ENCODE data around the gene HOXA3. TPM values are rescaled to one million over a fixed set of nuclear protein-coding genes. Genes with fewer than 3 reads are reported as not detected.

The HOXA3 gene
- total and polyA plus RNA-seq, 9 of the 15 experiments (the other 6 are each of a cell fraction or from before 2014, with no cell fraction given) = 0.04 to 0.13 TPM; not detected in 7

DNA sequence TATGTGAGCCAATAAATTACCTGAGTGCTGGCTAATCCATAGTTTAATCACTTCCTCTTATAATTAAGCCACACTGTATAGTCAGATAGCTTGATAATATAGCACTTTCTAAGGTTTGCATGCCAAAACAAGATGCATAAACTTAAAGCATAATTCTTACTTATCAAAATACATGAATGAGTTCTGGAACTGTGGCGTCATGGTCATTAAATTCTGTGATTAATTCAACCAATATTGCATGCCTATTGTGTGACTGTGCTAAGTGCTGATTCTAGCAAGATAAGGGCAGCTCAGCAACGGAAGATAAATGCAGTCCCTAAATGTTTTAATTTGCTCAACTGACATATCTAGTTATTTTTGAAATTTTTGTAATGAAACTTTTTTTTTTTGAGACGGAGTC, 86.2 kb downstream of the HOXA3 start:
- Histone ChIP-seq H3K9me3 (replicated peaks; ENCODE audit: control insufficient read depth, insufficient read depth, low read depth, low read length) (no peaks in the 10 kb centered on the region), H3K4me2 (ENCODE audit: insufficient read depth, low read length) (no peak overlapping the region), H3K79me2 (ENCODE audit: control insufficient read depth, insufficient read depth, low read length) (no peaks in the 10 kb centered on the region), H3K9me1 (ENCODE audit: control insufficient read depth, insufficient read depth, low read length) (no peaks in the 10 kb centered on the region), H3K27ac (ENCODE audit: extremely low read depth, low read depth, low read length) (no peak overlapping the region), H3K4me3 (no peak overlapping the region), H3K4me1 (replicated peaks in 1 of 2; ENCODE audit: control insufficient read depth in 2 of 2, insufficient read depth in 2 of 2, low read length in 2 of 2) (no peaks in the 10 kb centered on the region), H3K27me3 (ENCODE audit: control insufficient read depth in 2 of 2, insufficient read depth in 2 of 2, low read length in 2 of 2) (no peaks in the 10 kb centered on the region; a peak in 3 of 5 replicates), H4K20me1 (replicated peaks; ENCODE audit: control insufficient read depth, insufficient read depth, low read length) (no peaks in the 10 kb centered on the region), H2AFZ (ENCODE audit: low read depth, low read length) (no peak overlapping the region), H3K36me3 (ENCODE audit: control insufficient read depth, insufficient read depth, low read length) (no peaks in the 10 kb centered on the region), H3K9ac (ENCODE audit: insufficient read depth in 1 of 2, low read depth in 2 of 2, low read length in 2 of 2) (no peak overlapping the region)
- FAIRE-seq = no peak
- ChIA-PET POLR2A (no interaction called here), CTCF (ENCODE audit: low intra/inter-chr PET ratio) (no interaction called here)
- intact Hi-C loops (cut with micrococcal nuclease) = no loop called here
- TF ChIP-seq PHTF2 (CRISPR knock-in tag; IDR thresholded peaks at IDR 0.05) (no peak), KLF16 (IDR thresholded peaks at IDR 0.05) (no peak), ZNF699 (CRISPR knock-in tag; IDR thresholded peaks at IDR 0.05; ENCODE audit: insufficient replicate concordance) (no peak), TGIF2 (CRISPR knock-in tag; IDR thresholded peaks at IDR 0.05) (no peak), ZNF143 (CRISPR knock-in tag; IDR thresholded peaks at IDR 0.05) (no peak)
- TF ChIP-seq, protein P1, sequence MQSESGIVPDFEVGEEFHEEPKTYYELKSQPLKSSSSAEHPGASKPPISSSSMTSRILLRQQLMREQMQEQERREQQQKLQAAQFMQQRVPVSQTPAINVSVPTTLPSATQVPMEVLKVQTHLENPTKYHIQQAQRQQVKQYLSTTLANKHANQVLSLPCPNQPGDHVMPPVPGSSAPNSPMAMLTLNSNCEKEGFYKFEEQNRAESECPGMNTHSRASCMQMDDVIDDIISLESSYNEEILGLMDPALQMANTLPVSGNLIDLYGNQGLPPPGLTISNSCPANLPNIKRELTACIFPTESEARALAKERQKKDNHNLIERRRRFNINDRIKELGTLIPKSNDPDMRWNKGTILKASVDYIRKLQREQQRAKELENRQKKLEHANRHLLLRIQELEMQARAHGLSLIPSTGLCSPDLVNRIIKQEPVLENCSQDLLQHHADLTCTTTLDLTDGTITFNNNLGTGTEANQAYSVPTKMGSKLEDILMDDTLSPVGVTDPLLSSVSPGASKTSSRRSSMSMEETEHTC (IDR thresholded peaks at IDR 0.05) = no peak
- TF ChIP-seq, protein P2, sequence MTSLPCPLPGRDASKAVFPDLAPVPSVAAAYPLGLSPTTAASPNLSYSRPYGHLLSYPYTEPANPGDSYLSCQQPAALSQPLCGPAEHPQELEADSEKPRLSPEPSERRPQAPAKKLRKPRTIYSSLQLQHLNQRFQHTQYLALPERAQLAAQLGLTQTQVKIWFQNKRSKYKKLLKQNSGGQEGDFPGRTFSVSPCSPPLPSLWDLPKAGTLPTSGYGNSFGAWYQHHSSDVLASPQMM (CRISPR knock-in tag; IDR thresholded peaks at IDR 0.05) = no peak
- no TSS peak for BruUV-seq (replicated peaks)
- no peak for ATAC-seq
- in situ Hi-C loops (cut with MboI) = no loop called here
- WGBS (ENCODE audit: insufficient coverage, low coverage, missing lambda C conversion rate) = 0% methylated on average over 3 of the region's 3 CpGs
- no peak for DNase-seq (ENCODE audit: extremely low read depth in 1 of 4, low spot score in 3 of 4)

All from K562 (cell line).